ENCODE data around the gene EIF3B. TPM values are rescaled to one million over a fixed set of nuclear protein-coding genes. Genes with fewer than 3 reads are reported as not detected.
A peak's percentile ranks its signal among the peaks of the same experiment; 100 is the strongest.

Gene EIF3B
- total RNA-seq, 3 donors from 2014 or later: 111 to 122 (median 115) TPM

GRCh38 chr7:2404714-2405119 is 50.1 kb downstream of the EIF3B start:
- Histone ChIP-seq H3K27ac (peak overlapping the region in 1 of 2 donors; percentile 89), H3K4me1 (peaks cover 0 to 15% of the 10 kb centered on the region in 2 donors), H3K27me3 (no peaks in the 10 kb centered on the region), H3K4me3 (peak overlapping the region; percentile 91 to 96 (median 94)), H3K36me3 (no peaks in the 10 kb centered on the region), H3K9me3 (no peaks in the 10 kb centered on the region)
- no peak for DNase-seq (ENCODE audit: low spot score in 2 of 2)
- intact Hi-C loops (cut with DNase I; ENCODE audit: low total_unique reads): no loop called here
- TF ChIP-seq CTCF (IDR thresholded peaks at IDR 0.05): no peak
- no peak for TF ChIP-seq POLR2AphosphoS5 (IDR thresholded peaks at IDR 0.05)
- no peak for TF ChIP-seq POLR2A (IDR thresholded peaks at IDR 0.05)

GRCh38 chr7:2405201-2405600 is 50.6 kb downstream of the EIF3B start:
- intact Hi-C loops (cut with DNase I; ENCODE audit: low total_unique reads): no loop called here

GRCh38 chr7:2405601-2406345 is 51.1 kb downstream of the EIF3B start:
- no peaks in the 10 kb centered on the region for H3K27me3 ChIP-seq
- intact Hi-C loops (cut with DNase I; ENCODE audit: low total_unique reads): no loop called here

More at GRCh38 chr7:2405201-2405600, 50.6 kb downstream of the EIF3B start:
- H3K27me3 ChIP-seq: no peaks in the 10 kb centered on the region
- TF ChIP-seq POLR2A (IDR thresholded peaks at IDR 0.05) (no peak), POLR2AphosphoS5 (IDR thresholded peaks at IDR 0.05) (no peak), CTCF (IDR thresholded peaks at IDR 0.05) (no peak)
- H3K9me3 ChIP-seq: no peaks in the 10 kb centered on the region
- H3K27ac ChIP-seq: peak overlapping the region in 1 of 2 donors; percentile 20
- peaks cover 0 to 10% of the 10 kb centered on the region in 2 donors for H3K4me1 ChIP-seq
- no peaks in the 10 kb centered on the region for H3K36me3 ChIP-seq
- H3K4me3 ChIP-seq: peak overlapping the region in 2 of 3 donors; percentile 91 to 96
- no peak for DNase-seq (ENCODE audit: low spot score in 2 of 2)

GRCh38 chr7:2409745-2410414 is 55.3 kb downstream of the EIF3B start:
- H3K27me3 ChIP-seq: no peaks in the 10 kb centered on the region
- intact Hi-C loops (cut with DNase I; ENCODE audit: low total_unique reads): no loop called here
- DNase-seq (ENCODE audit: low spot score in 2 of 2): no peak
- no peak for TF ChIP-seq CTCF (IDR thresholded peaks at IDR 0.05)
- no peak for TF ChIP-seq POLR2A (IDR thresholded peaks at IDR 0.05)
- TF ChIP-seq POLR2AphosphoS5 (IDR thresholded peaks at IDR 0.05): no peak
- no peaks in the 10 kb centered on the region for H3K36me3 ChIP-seq
- H3K27ac ChIP-seq: peak overlapping the region in 1 of 2 donors; percentile 52
- no peak overlapping the region for H3K4me3 ChIP-seq
- peaks cover 0 to 16% of the 10 kb centered on the region in 2 donors for H3K4me1 ChIP-seq
- no peaks in the 10 kb centered on the region for H3K9me3 ChIP-seq

More at GRCh38 chr7:2405601-2406345, 51.1 kb downstream of the EIF3B start:
- Histone ChIP-seq H3K9me3 (no peaks in the 10 kb centered on the region), H3K4me3 (peak overlapping the region in 2 of 3 donors; percentile 3 to 5), H3K27ac (peak overlapping the region in 1 of 2 donors; percentile 20), H3K4me1 (peaks cover 0 to 8% of the 10 kb centered on the region in 2 donors), H3K36me3 (no peaks in the 10 kb centered on the region)
- TF ChIP-seq POLR2AphosphoS5 (IDR thresholded peaks at IDR 0.05) (no peak), CTCF (IDR thresholded peaks at IDR 0.05) (no peak), POLR2A (IDR thresholded peaks at IDR 0.05) (no peak)
- no peak for DNase-seq (ENCODE audit: low spot score in 2 of 2)

GRCh38 chr7:2411049-2411448 is 56.4 kb downstream of the EIF3B start:
- Histone ChIP-seq H3K4me3 (no peak overlapping the region), H3K4me1 (peaks cover 0 to 16% of the 10 kb centered on the region in 2 donors), H3K9me3 (no peaks in the 10 kb centered on the region), H3K27ac (no peak overlapping the region), H3K27me3 (no peaks in the 10 kb centered on the region), H3K36me3 (no peaks in the 10 kb centered on the region)
- TF ChIP-seq POLR2A (IDR thresholded peaks at IDR 0.05): no peak
- TF ChIP-seq CTCF (IDR thresholded peaks at IDR 0.05): no peak
- no peak for TF ChIP-seq POLR2AphosphoS5 (IDR thresholded peaks at IDR 0.05)
- intact Hi-C loops (cut with DNase I; ENCODE audit: low total_unique reads): no loop called here
- DNase-seq (ENCODE audit: low spot score in 2 of 2): no peak
